Measurements from ENCODE around the gene CCDC97.

DNA sequence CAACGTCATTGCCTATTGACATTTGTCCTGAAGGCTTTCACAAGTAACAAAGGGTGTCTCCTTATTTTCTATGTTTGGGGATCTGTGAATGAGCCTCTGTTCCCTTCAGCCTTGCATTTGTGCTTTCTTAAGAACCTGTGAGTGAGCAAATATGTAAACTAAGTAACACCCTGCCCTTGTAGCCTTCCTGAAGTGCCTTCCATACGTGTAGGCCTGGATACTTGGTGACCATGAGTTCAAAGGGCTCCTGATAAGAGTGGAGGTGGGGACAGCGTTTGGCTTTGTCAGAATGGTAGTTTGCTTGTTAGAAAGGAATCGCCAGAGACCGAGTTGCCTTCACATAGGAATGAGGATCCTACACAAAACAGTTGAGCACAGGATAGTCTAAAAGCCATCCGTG is 14.5 kb upstream of the CCDC97 start:
- TF ChIP-seq POLR2A (IDR thresholded peaks at IDR 0.05): no peak
- TF ChIP-seq CTCF (IDR thresholded peaks at IDR 0.05): no peak
